Inflammatory macrophage (primary cell): ENCODE measurements around the gene PRKCG.
"Not testable (repeated sequence)": the region's sequence is repeated elsewhere in the genome, so short reads cannot be mapped to it uniquely, and the experiment has no call there.

Experiments used
- DNase-seq, 2 donors: peaks; one replicate each; pipeline ENCODE4 v3.0.0-alpha.2; 2020 to 2022

The PRKCG gene

GRCh38 chr19:53944933-53945332, 62.9 kb downstream of the PRKCG start:
- no peak for DNase-seq

- peak in 1 of 2 donors; percentile 13 for DNase-seq
Observed at GRCh38 chr19:53945441-53945840, 63.4 kb downstream of the PRKCG start.

- no peak for DNase-seq
Observed at GRCh38 chr19:53945998-53946397, 64.0 kb downstream of the PRKCG start.

GRCh38 chr19:53947624-53948023, 65.6 kb downstream of the PRKCG start:
- peak in 1 of 2 donors; percentile 18 for DNase-seq

- DNase-seq, result not testable (repeated sequence)
Observed at GRCh38 chr19:53948611-53949010, 66.6 kb downstream of the PRKCG start.

- no peak for DNase-seq
Observed at GRCh38 chr19:53951436-53951835, 69.4 kb downstream of the PRKCG start.

- DNase-seq, result no peak
Observed at GRCh38 chr19:53951947-53952346, 70.0 kb downstream of the PRKCG start.

GRCh38 chr19:53953383-53953782, 71.4 kb downstream of the PRKCG start:
- no peak for DNase-seq
